Body of pancreas (tissue), 4 donors: Measurements from ENCODE around the gene POLR3E.

Experiments
- POLR2A ChIP-seq, 3 donors: fragments of 450-650 bp; IDR thresholded peaks; one replicate each; pipeline ENCODE4 v1.6.1; 2016; ENCODE audit warnings: antibody characterized with exemption in 3 of 3, mild to moderate bottlenecking in 2 of 3
- TF ChIP-seq, protein P1 (sequence below), 7 experiments: fragments of 450-650 bp in 4 of 7; fragments of 200-600 bp in 3 of 7; sonication (generic) in 3 of 7; IDR thresholded peaks; one replicate each; pipeline ENCODE4 v1.5.1; 2016 to 2019; ENCODE audit warnings: antibody characterized with exemption in 7 of 7

DNA sequence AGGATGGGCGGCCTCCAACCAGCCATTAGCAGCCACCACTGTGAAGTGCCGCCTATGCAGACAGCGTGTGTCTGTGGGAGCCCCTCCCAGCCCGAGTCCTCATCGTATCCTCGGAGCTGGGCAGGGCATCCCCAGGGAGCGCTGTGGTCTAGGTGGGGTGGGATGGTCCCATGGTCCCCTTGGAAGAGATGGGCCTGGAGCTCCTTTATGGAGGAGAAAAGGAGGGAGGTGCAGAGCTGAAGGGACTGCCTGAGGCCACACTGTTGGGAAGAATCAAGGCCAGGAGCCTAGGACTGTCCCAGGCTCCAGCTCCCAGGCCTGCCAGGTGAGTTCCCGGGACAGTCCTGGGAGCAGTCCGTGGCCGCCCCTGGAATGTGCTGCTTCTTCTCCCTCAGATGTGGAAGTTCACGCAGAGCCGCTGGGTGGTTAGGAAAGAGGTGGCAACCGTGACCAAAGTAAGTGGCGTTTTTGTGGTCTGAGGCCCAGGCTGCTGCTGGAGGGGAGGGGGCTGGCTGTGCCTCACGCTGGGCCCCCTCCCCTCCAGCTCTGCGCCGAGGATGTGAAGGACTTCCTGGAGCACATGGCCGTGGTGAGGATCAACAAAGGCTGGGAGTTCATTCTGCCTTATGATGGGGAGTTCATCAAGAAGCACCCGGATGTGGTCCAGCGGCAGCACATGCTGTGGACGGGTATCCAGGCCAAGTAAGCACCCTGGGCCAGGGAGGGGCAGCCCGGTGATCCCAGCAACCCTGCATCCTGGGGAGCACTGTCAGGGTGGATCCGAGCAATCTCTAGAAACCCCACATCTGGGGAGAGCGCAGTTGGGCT, 27.0 kb downstream of the POLR3E start:
- TF ChIP-seq, protein P1, sequence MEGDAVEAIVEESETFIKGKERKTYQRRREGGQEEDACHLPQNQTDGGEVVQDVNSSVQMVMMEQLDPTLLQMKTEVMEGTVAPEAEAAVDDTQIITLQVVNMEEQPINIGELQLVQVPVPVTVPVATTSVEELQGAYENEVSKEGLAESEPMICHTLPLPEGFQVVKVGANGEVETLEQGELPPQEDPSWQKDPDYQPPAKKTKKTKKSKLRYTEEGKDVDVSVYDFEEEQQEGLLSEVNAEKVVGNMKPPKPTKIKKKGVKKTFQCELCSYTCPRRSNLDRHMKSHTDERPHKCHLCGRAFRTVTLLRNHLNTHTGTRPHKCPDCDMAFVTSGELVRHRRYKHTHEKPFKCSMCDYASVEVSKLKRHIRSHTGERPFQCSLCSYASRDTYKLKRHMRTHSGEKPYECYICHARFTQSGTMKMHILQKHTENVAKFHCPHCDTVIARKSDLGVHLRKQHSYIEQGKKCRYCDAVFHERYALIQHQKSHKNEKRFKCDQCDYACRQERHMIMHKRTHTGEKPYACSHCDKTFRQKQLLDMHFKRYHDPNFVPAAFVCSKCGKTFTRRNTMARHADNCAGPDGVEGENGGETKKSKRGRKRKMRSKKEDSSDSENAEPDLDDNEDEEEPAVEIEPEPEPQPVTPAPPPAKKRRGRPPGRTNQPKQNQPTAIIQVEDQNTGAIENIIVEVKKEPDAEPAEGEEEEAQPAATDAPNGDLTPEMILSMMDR (IDR thresholded peaks at IDR 0.05) = no peak
- no peak for TF ChIP-seq POLR2A (IDR thresholded peaks at IDR 0.05)
